Measurements from ENCODE around the gene ARG1. TPM values are rescaled to one million over a fixed set of nuclear protein-coding genes. Genes with fewer than 3 reads are reported as not detected.

ARG1 gene
- total RNA-seq, 1 experiment from 2014 or later: 0.69 TPM

- Histone ChIP-seq H3K4me1 (ENCODE audit: control insufficient read depth in 1 of 2, insufficient read depth in 2 of 2, low read length in 2 of 2) (peaks cover 5 to 15% of the 10 kb centered on the region in 2 experiments), H3K27ac (ENCODE audit: low read depth, low read length) (no peak overlapping the region), H3K9me3 (ENCODE audit: control insufficient read depth in 1 of 2, insufficient read depth in 1 of 2, low read depth in 1 of 2, low read length in 2 of 2) (no peaks in the 10 kb centered on the region), H3K27me3 (ENCODE audit: insufficient read depth, low read length) (no peaks in the 10 kb centered on the region), H3K36me3 (ENCODE audit: control insufficient read depth in 1 of 2, insufficient read depth in 2 of 2, low read length in 2 of 2) (peaks cover 0 to 6% of the 10 kb centered on the region in 2 experiments; a peak in 2 of 4 replicates), H3K4me2 (ENCODE audit: low read length) (no peak overlapping the region), H4K20me1 (ENCODE audit: insufficient read depth) (no peaks in the 10 kb centered on the region), H3K9ac (ENCODE audit: low read length) (no peak overlapping the region), H3K9me2 (ENCODE audit: insufficient read depth) (no peaks in the 10 kb centered on the region), H2AFZ (ENCODE audit: low read depth, low read length, poor library complexity, severe bottlenecking) (no peak overlapping the region), H3K79me2 (ENCODE audit: insufficient read depth, low read length) (peaks cover 17% of the 10 kb centered on the region), H3K4me3 (replicated peaks in 1 of 2; ENCODE audit: low read depth in 1 of 2, low read length in 2 of 2) (no peak overlapping the region)
- DNase-seq (ENCODE audit: low read depth, low spot score) (no peak), ATAC-seq (no peak)
- RAD21 ChIA-PET (ENCODE audit: low non-redundant PET in 1 of 2, low total read pairs in 2 of 2, uncharacterized antibody in 2 of 2, unreplicated experiment in 2 of 2): no interaction called here
- no peak for TF ChIP-seq EGR1 (IDR thresholded peaks at IDR 0.05; ENCODE audit: low read depth)
- TF ChIP-seq REST (IDR thresholded peaks at IDR 0.05; ENCODE audit: low read depth): no peak
- no peak for TF ChIP-seq JUND (IDR thresholded peaks at IDR 0.05)
- no peak for TF ChIP-seq FOSL1 (IDR thresholded peaks at IDR 0.05; ENCODE audit: low read depth)
- TF ChIP-seq EZH2 (IDR thresholded peaks at IDR 0.05): no peak
- POLR2A ChIA-PET: no interaction called here
- intact Hi-C loops (cut with micrococcal nuclease): no loop called here
- CTCF ChIA-PET: interaction anchor here (2.5 kb wide), 1 partner anchor 10 kb away, joined by 16 read pairs; no protein-coding TSS in a partner anchor
- no TSS peak for BruUV-seq (replicated peaks)
Observed at GRCh38 chr6:131629651-131630050, 56.6 kb downstream of the ARG1 start.

- no peak overlapping the region for H3K9ac ChIP-seq (ENCODE audit: low read length)
- no peaks in the 10 kb centered on the region for H3K9me3 ChIP-seq (ENCODE audit: control insufficient read depth in 1 of 2, insufficient read depth in 1 of 2, low read depth in 1 of 2, low read length in 2 of 2)
- H3K9me2 ChIP-seq (ENCODE audit: insufficient read depth): no peaks in the 10 kb centered on the region
- DNase-seq (ENCODE audit: low read depth, low spot score) (no peak), ATAC-seq (no peak)
- no peaks in the 10 kb centered on the region for H4K20me1 ChIP-seq (ENCODE audit: insufficient read depth)
- H3K27me3 ChIP-seq (ENCODE audit: insufficient read depth, low read length): no peaks in the 10 kb centered on the region
- no peak overlapping the region for H3K4me3 ChIP-seq (replicated peaks in 1 of 2; ENCODE audit: low read depth in 1 of 2, low read length in 2 of 2)
- no peak overlapping the region for H2AFZ ChIP-seq (ENCODE audit: low read depth, low read length, poor library complexity, severe bottlenecking)
- ChIA-PET RAD21 (ENCODE audit: low non-redundant PET in 1 of 2, low total read pairs in 2 of 2, uncharacterized antibody in 2 of 2, unreplicated experiment in 2 of 2) (no interaction called here), POLR2A (no interaction called here), CTCF (no interaction called here)
- TF ChIP-seq ZNF274 (IDR thresholded peaks at IDR 0.05; ENCODE audit: low read depth, low read length) (no peak), MAX (IDR thresholded peaks at IDR 0.05) (no peak), ZFX (IDR thresholded peaks at IDR 0.05) (no peak)
- BruUV-seq (replicated peaks): no TSS peak
- no peak overlapping the region for H3K4me2 ChIP-seq (ENCODE audit: low read length)
- no peaks in the 10 kb centered on the region for H3K36me3 ChIP-seq (ENCODE audit: control insufficient read depth in 1 of 2, insufficient read depth in 2 of 2, low read length in 2 of 2)
- intact Hi-C loops (cut with micrococcal nuclease): no loop called here
- H3K27ac ChIP-seq (ENCODE audit: low read depth, low read length): no peak overlapping the region
- peaks cover 11% of the 10 kb centered on the region for H3K79me2 ChIP-seq (ENCODE audit: insufficient read depth, low read length)
- peaks cover 3 to 11% of the 10 kb centered on the region in 2 experiments for H3K4me1 ChIP-seq (ENCODE audit: control insufficient read depth in 1 of 2, insufficient read depth in 2 of 2, low read length in 2 of 2)
Observed at GRCh38 chr6:131631625-131632289, 58.7 kb downstream of the ARG1 start.
